IPS-18c (cell line): Measurements from ENCODE around the gene DPM3.

Source experiments
- H3K4me3 ChIP-seq: 2 replicates; pipeline ENCODE4 v1.7.0; 2013; ENCODE audit warnings: low read depth, mild to moderate bottlenecking, low read length, moderate library complexity; ENCODE audit not compliant: insufficient read depth
- H3K9me3 ChIP-seq: one replicate; pipeline ENCODE4 v1.6.1; 2013; ENCODE audit warnings: mild to moderate bottlenecking, low read length, moderate library complexity; ENCODE audit not compliant: control insufficient read depth, insufficient read depth

DPM3 gene

DNA sequence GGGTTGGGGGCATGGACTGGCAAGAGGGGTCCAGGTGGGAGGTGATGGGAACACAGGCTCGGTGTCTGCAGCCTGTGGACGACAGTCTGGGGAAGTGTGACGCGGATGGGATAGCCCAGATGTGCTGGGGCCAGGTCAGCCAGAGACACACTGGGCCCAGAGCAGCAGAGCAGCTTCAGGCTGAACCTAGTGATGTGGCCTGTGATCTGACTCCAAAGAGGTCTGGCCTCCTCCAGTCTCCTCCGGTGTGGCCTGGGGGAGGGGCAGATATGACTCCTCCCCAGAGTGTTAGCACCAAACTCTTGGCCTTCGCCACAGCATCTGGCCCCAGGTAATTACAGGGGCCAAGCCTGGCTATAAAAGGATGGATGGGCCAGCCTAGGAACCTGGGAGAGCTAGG, 48.2 kb downstream of the DPM3 start:
- Histone ChIP-seq H3K9me3 (no peaks in the 10 kb centered on the region), H3K4me3 (no peak overlapping the region)

DNA sequence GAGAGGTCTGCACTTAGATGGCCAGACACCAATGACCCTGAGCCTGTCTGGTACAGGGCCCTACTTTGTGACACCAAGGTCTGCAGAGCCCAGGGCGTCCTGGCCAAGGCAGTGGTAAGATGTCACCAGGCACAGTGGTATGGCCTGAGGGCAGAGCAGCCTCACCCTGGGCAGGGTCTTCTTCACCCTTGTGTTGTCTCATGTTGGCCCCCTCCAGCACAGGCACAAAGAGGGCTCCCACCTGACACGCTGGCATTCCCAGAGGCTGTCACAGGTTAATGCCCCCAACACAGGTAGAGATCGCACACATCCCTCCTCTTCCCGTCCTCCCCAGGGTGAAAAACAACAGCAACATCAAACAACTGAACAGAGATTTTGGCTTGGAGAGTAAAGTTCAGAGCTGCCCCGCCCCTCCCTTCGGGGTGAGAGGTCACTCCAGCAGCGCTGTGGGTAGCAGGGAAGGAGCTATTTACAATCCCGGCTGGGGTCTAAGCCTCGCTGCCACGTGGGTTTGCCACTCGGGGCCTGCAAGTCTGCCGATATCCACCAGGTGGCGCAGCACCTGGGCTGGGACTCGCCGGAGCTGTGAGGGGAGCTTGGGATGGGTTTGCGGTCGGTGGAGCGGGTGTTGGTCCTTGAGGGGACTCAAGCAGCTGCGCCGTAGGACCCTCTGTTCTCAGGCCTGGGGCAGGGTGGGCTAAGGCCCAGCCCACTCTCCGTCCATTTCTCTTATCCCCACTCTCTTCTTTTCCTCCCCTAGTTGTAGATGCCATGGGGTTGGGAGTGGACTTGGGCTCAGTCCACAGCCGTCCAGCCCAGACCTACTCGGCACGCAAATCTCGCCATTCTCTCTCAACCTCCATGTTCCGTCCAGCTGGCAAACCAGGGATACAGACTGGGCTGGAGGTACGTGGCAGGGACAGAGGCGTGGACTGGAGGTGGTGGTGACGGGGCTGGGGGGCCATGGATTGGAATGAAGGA, 49.0 kb downstream of the DPM3 start:
- H3K4me3 ChIP-seq, result 0 out of 2 replicates have a peak overlapping the region, but pooled peaks have one; percentile 1
- no peaks in the 10 kb centered on the region for H3K9me3 ChIP-seq
